GM19372 (cell line): ENCODE data around the gene RAB5IF.
"Not testable (repeated sequence)": the region's sequence is repeated elsewhere in the genome, so short reads cannot be mapped to it uniquely, and the experiment has no call there.

Experiments
- ATAC-seq: cut with Tn5 transposase; IDR thresholded peaks from one replicate; pipeline ENCODE4 v1.9.1; 2021; ENCODE audit warnings: mild to moderate bottlenecking, low read depth, moderate library complexity; ENCODE audit not compliant: unreplicated experiment

Gene RAB5IF

GRCh38 chr20:36585410-36586125, 20.0 kb upstream of the RAB5IF start:
- ATAC-seq: no peak

GRCh38 chr20:36587388-36588070, 18.1 kb upstream of the RAB5IF start:
- no peak for ATAC-seq

GRCh38 chr20:36591281-36591680, 14.3 kb upstream of the RAB5IF start:
- ATAC-seq: no peak

GRCh38 chr20:36591854-36592641, 13.5 kb upstream of the RAB5IF start:
- ATAC-seq: no peak

GRCh38 chr20:36593347-36593929, 12.1 kb upstream of the RAB5IF start:
- no peak for ATAC-seq

- ATAC-seq: no peak
Observed at GRCh38 chr20:36599912-36600345, 5.7 kb upstream of the RAB5IF start.

- ATAC-seq: no peak
Observed at GRCh38 chr20:36601540-36601939, 4.0 kb upstream of the RAB5IF start.

GRCh38 chr20:36604952-36605398, 604 bp upstream of the RAB5IF start:
- peak; percentile 21 for ATAC-seq

- ATAC-seq: no peak
Observed at GRCh38 chr20:36606158-36607066, 833 bp downstream of the RAB5IF start.

- no peak for ATAC-seq
Observed at GRCh38 chr20:36607586-36608387, 2.2 kb downstream of the RAB5IF start.

GRCh38 chr20:36608388-36608728, 2.8 kb downstream of the RAB5IF start:
- not testable (repeated sequence) for ATAC-seq

- ATAC-seq: no peak
Observed at GRCh38 chr20:36611625-36612024, 6.0 kb downstream of the RAB5IF start.

GRCh38 chr20:36613974-36614373, 8.4 kb downstream of the RAB5IF start:
- ATAC-seq: no peak

GRCh38 chr20:36614781-36615557, 9.4 kb downstream of the RAB5IF start:
- ATAC-seq: no peak

GRCh38 chr20:36620917-36621316, 15.3 kb downstream of the RAB5IF start:
- no peak for ATAC-seq

- no peak for ATAC-seq
Observed at GRCh38 chr20:36623444-36623843, 17.9 kb downstream of the RAB5IF start.

GRCh38 chr20:36624068-36624943, 18.7 kb downstream of the RAB5IF start:
- no peak for ATAC-seq
